Stimulated activated naive CD4-positive, alpha-beta T cell (primary cell): ENCODE results near the gene DES.
A peak's percentile ranks its signal among the peaks of the same experiment; 100 is the strongest.

Experiments used
- DNase-seq, 6 experiments: peaks; one replicate each; lab custom pipeline; 2025; lab: John Stamatoyannopoulos, UW

Gene DES

GRCh38 chr2:219419331-219420197 lies 1.4 kb downstream of the DES start:
- no peak for DNase-seq

GRCh38 chr2:219420687-219421086 lies 2.5 kb downstream of the DES start:
- DNase-seq: no peak

- DNase-seq: no peak
These were observed 3.1 kb downstream of the DES start for GRCh38 chr2:219421323-219421722.

GRCh38 chr2:219422952-219423534 lies 4.9 kb downstream of the DES start:
- no peak for DNase-seq

DNA sequence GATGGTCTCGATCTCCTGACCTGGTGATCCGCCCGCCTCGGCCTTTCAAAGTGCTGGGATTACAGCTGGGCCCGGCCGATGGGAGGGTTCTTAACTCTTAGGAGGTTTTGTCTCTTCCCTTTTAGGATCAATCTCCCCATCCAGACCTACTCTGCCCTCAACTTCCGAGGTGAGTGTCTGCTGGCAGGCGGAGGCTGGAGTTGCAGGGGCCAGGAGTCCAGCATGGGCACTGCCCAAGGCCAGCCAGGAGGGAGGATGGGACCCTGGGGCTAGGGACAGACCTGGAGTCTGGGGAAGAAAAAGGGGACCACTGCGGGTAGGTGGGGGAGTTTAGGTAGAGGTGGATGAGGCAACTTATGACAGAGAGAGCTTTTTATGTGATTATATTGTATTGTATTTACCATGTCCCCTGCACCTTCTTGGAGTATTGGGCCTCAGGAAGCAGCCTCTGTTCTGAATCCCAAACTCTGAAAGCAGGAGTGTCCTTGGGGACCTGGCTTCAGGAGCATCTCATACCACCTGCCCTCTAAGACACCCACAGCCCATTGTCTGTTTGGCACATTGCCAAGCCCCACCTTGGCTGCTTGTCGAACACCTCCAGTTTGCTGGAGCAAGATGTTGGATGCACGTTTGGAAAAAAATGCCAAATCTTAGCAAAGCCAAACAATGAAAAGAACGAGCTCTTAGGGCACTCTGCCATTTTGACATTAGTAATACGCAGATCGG lies 5.6 kb downstream of the DES start:
- DNase-seq: no peak

- DNase-seq: no peak
These were observed 7.3 kb downstream of the DES start for GRCh38 chr2:219425238-219426067.

GRCh38 chr2:219426068-219426443 lies 7.9 kb downstream of the DES start:
- no peak for DNase-seq

- no peak for DNase-seq
These were observed 8.5 kb downstream of the DES start for GRCh38 chr2:219426534-219427136.

DNA sequence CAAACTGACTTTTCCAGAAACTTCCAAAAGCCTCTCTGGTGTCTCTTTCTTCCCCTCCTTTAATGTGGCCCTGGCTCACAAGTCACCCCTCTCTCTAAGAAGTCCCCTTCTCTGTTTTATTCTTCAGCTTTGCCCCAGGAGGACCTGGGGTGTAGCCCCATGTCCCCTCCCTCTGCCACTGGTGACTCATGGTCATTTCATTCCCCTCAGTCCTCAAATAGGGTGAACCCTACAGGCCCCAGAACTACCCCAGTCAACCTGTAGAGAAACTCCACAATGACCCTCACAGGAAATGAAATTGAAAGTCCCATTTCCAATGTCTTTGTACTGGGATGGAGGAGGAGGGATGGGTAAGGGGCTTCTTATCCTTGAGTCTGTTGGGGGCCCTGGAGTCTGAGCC lies 10.3 kb downstream of the DES start:
- DNase-seq: no peak

GRCh38 chr2:219429958-219430606 lies 11.9 kb downstream of the DES start:
- DNase-seq: no peak

DNA sequence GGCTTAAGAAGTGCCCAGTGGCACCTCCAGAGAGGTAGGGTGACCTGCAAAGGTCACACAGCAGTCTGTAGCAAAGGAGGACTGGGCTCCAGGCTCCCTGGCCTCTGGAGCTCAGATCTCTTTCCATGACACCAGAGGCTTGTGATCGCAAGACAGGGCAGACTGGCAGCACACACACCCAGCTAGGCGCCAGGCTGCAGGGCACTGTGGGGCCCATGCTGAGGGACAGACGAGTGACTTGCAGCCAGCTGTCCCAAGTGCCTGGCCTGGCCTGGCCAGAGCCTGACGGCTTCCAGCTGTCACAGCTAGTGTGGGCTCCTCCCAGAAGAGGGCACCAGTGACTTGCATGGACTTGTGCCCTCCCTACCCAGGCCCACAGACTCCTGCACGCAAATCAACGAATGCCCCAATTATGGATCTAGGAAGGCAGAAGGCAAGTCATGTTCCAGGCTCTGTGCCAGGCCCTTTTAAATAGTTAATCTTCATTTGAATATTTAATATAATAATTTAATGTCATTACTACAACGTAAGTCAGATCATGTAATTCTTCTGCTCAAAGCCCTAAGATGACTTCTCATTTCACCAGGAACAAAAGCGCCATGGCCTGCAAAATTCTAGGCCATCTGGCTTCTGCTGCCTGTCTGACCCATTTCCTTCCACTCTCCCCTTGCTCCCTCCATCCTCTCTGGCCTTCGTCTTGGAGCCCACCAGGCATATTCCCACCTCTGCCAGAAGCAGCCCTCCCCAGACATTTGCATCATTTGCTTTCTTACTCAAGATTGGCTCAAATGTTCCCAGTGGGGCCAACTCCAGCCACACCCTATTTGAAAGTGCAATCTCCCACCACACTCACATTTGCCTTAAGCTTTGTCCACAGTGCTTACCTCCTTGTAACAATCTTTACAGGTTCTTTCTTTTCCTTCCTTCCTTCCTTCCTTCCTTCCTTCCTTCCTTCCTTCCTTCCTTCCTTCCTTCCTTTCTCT lies 12.7 kb downstream of the DES start:
- DNase-seq: no peak

DNA sequence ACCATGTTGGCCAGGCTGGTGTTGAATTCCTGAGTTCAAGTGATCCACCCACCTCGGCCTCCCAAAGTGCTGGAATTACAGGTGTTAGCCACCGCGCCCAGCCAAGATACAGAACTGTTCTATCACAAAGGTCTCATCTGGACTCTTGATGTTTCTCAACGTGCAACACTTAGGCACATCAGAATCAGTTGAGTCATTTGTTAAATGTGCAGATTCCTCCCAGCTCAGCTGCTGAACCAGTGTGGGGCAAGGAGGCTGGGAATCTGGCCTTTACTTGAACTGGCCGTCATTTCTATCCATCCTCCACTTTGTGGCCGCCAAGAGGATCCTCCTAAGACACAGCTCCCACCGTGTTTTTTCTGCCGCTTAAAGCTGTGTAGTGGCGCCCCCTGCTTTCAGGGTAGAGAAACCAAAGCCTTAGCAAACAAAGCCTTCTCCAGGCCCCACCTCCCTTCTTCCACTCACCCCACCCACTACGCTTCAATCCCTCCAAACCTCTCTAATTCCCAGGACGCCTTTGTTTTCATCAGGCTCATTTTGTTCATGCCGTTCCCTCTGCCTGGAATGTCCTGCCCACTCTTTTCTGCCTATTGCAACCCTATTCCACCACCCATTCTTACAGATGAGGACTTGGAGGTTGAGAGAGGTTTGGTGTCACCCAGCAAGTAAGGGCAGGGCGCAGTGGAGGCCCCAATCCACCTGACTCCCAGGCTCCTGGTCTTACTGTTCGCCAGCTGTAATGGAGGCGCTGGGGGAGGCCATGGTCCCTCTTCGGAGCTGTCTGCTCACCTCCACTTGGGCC lies 15.7 kb downstream of the DES start:
- DNase-seq: peak in 3 of 6 experiments; percentile 6 to 17 (median 11)

DNA sequence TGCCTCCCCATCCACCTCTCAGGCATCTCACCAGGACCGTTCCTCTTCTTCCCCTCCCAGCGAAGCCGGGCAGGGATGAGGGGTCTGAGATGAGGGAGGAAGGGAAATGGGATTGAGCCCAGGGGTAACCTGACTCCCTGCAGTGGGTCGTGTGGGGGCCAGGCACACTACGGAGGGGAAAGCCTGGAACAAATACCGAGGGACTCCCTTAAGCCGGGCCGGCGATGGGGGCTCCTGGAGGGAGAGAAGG lies 16.2 kb downstream of the DES start:
- no peak for DNase-seq

DNA sequence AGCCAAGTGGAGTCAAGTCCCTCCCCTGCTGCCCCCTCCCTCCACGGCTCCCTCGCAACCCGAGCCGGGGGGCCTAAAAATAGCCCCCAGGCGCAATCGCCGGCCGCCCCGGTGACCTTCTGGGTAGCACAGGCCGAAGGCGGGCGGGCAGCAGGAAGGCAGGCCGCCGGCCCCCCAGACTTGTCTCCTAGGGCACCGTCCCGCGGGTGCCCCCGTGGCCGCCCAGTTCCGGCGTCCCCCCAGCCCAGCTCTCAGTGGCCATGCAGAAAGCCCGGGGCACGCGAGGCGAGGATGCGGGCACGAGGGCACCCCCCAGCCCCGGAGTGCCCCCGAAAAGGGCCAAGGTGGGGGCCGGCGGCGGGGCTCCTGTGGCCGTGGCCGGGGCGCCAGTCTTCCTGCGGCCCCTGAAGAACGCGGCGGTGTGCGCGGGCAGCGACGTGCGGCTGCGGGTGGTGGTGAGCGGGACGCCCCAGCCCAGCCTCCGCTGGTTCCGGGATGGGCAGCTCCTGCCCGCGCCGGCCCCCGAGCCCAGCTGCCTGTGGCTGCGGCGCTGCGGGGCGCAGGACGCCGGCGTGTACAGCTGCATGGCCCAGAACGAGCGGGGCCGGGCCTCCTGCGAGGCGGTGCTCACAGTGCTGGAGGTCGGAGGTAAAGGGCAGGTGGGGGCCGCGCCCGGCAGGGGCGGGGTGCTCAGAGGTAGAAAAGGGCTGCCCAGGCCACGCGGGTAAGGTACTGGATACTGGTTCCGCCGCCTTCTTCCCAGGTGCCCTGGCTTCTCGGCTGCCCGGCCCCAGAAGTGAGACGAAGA lies 16.7 kb downstream of the DES start, which contains the start of gene SPEG:
SPEG (plus strand) TSS at position 126 of the 808 bp plus-strand sequence; CDS start at position 261, 135 bp downstream.
- DNase-seq: no peak

- no peak for DNase-seq
These were observed 17.5 kb downstream of the DES start for GRCh38 chr2:219435701-219436100.

GRCh38 chr2:219436491-219436890 lies 18.3 kb downstream of the DES start:
- no peak for DNase-seq

- no peak for DNase-seq
These were observed 19.0 kb downstream of the DES start for GRCh38 chr2:219437141-219437540.

DNA sequence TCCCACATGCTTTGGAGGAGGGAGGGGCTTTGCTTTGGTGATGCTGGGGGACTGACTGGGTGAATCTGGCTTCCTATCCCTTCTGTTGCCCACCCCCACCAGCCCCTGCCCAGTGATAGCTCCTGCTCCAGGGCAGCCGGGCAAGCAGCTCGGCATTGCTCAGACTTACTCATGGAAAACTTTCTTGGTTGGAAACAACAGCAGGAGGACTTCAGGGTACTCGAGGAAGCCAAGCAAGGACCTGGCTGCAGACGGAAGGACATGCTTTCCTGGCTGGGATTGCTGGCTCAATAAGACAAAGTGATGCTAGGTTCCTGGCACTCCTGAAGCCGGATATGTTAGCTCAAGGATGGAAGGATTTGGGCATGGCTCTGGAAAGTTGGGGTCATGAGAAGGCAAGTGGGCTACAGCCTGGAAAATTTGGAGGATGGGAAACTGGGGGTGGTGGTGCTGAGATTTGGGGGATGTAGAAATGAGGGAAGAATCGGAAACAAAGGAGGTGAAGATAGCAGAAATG lies 19.6 kb downstream of the DES start:
- no peak for DNase-seq
